ENCODE results near the gene VPREB3. TPM values are rescaled to one million over a fixed set of nuclear protein-coding genes. Genes with fewer than 3 reads are reported as not detected.

VPREB3 gene
- total and polyA plus RNA-seq, 2 donors (not counting 1 experiment from before 2014, with no cell fraction given): 92.7 to 461 TPM

DNA sequence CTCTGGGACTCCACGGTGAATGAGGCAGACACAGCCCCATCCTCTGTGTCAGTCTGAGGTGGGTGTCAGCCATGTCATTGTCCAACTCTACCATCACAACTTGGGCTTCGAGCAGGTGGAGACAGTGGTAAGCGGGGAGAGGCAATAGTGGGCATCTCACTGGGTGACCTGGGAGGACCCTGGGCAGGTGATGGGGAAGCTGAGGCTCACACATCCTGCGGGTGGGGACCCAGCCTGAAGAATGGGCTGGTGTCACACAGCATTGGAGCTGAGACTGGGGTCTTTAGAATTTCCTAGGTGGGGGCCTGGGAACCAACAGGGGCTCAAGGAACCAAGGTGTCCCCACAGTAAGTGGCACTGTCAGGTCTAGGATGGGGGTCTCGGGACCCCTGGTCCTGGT is 25.5 kb upstream of the VPREB3 start:
- 91% methylated on average over 4 of the region's 5 CpGs for WGBS (ENCODE audit: insufficient coverage)
- no peak overlapping the region for H2AFZ ChIP-seq (ENCODE audit: insufficient read depth, low read depth, low read length, poor library complexity, severe bottlenecking)
- peaks cover 11% of the 10 kb centered on the region in 2 donors for H3K4me1 ChIP-seq (ENCODE audit: control insufficient read depth in 2 of 2, insufficient read depth in 2 of 2, low read length in 2 of 2)
- H3K9ac ChIP-seq (ENCODE audit: low read length): no peak overlapping the region
- no peak overlapping the region for H3K4me3 ChIP-seq (ENCODE audit: control extremely low read depth in 1 of 5, extremely low read depth in 1 of 5, insufficient read depth in 1 of 5, low read depth in 2 of 5, low read length in 4 of 5)
- no peaks in the 10 kb centered on the region for H3K79me2 ChIP-seq (ENCODE audit: control insufficient read depth, insufficient read depth, low read length)
- H3K9me3 ChIP-seq (ENCODE audit: control extremely low read depth in 1 of 3, control insufficient read depth in 2 of 3, insufficient read depth in 1 of 3, low read length in 2 of 3): no peaks in the 10 kb centered on the region
- Mint-ChIP-seq H3K27ac (no peak overlapping the region), H3K4me3 (no peak overlapping the region), H3K4me1 (peaks cover 8% of the 10 kb centered on the region), H3K9me3 (ENCODE audit: insufficient read depth) (no peaks in the 10 kb centered on the region), H3K27me3 (no peaks in the 10 kb centered on the region)
- no peak for ATAC-seq (ENCODE audit: low read depth)
- H4K20me1 ChIP-seq (ENCODE audit: control insufficient read depth, insufficient read depth, low read length, poor library complexity, severe bottlenecking): no peaks in the 10 kb centered on the region
- TF ChIP-seq, protein P1, sequence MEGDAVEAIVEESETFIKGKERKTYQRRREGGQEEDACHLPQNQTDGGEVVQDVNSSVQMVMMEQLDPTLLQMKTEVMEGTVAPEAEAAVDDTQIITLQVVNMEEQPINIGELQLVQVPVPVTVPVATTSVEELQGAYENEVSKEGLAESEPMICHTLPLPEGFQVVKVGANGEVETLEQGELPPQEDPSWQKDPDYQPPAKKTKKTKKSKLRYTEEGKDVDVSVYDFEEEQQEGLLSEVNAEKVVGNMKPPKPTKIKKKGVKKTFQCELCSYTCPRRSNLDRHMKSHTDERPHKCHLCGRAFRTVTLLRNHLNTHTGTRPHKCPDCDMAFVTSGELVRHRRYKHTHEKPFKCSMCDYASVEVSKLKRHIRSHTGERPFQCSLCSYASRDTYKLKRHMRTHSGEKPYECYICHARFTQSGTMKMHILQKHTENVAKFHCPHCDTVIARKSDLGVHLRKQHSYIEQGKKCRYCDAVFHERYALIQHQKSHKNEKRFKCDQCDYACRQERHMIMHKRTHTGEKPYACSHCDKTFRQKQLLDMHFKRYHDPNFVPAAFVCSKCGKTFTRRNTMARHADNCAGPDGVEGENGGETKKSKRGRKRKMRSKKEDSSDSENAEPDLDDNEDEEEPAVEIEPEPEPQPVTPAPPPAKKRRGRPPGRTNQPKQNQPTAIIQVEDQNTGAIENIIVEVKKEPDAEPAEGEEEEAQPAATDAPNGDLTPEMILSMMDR (IDR thresholded peaks at IDR 0.05): no peak
- no peak for TF ChIP-seq EZH2 (IDR thresholded peaks at IDR 0.05; ENCODE audit: borderline replicate concordance, insufficient read depth, low read depth, low read length, poor library complexity, severe bottlenecking)
- no peak overlapping the region for H3K27ac ChIP-seq (ENCODE audit: low read length in 2 of 2)
- peaks cover 0 to 10% of the 10 kb centered on the region in 2 experiments for H3K36me3 ChIP-seq (replicated peaks in 1 of 2; ENCODE audit: control extremely low read depth in 1 of 2, control insufficient read depth in 1 of 2, extremely low read depth in 1 of 2, insufficient read depth in 2 of 2, low read length in 1 of 2)
- CTCF ChIA-PET: no interaction called here
- POLR2A ChIA-PET: no interaction called here
- no peaks in the 10 kb centered on the region for H3K27me3 ChIP-seq (replicated peaks in 1 of 4; ENCODE audit: control extremely low read depth in 1 of 4, control insufficient read depth in 3 of 4, insufficient read depth in 4 of 4, low read length in 3 of 4)
- no peak for DNase-seq
- H3K4me2 ChIP-seq (replicated peaks; ENCODE audit: low read depth, low read length, poor library complexity, severe bottlenecking): no peak overlapping the region
- intact Hi-C loops (cut with micrococcal nuclease): loop anchor here (10.0 kb wide), 1 partner anchor 235 kb away; the partner anchor contains the start of gene CABIN1

DNA sequence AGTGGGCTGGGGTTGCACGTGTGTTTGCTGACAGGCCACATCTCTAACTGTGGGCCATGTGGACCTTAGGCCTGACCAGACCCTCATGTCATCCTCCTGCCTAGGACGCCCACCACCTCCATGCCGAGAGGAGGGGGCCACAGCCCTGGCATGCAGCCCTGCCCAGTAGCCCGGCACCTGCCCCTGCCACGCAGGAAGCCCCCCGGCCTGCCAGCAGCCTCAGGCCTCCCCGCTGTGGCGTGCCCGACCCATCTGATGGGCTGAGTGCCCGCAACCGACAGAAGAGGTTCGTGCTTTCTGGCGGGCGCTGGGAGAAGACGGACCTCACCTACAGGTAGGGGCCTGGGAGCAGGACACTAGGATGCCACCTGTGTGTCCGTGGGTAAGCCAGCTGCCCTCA is 24.9 kb upstream of the VPREB3 start:
- no peaks in the 10 kb centered on the region for H3K79me2 ChIP-seq (ENCODE audit: control insufficient read depth, insufficient read depth, low read length)
- no peak overlapping the region for H2AFZ ChIP-seq (ENCODE audit: insufficient read depth, low read depth, low read length, poor library complexity, severe bottlenecking)
- 96% methylated on average over 16 of the region's 16 CpGs for WGBS (ENCODE audit: insufficient coverage)
- peaks cover 6% of the 10 kb centered on the region for H3K4me1 Mint-ChIP-seq
- H4K20me1 ChIP-seq (ENCODE audit: control insufficient read depth, insufficient read depth, low read length, poor library complexity, severe bottlenecking): no peaks in the 10 kb centered on the region
- H3K27me3 Mint-ChIP-seq: no peaks in the 10 kb centered on the region
- DNase-seq: no peak
- no peak overlapping the region for H3K4me3 Mint-ChIP-seq
- TF ChIP-seq, protein P1 (IDR thresholded peaks at IDR 0.05): no peak
- no peak for TF ChIP-seq EZH2 (IDR thresholded peaks at IDR 0.05; ENCODE audit: borderline replicate concordance, insufficient read depth, low read depth, low read length, poor library complexity, severe bottlenecking)
- intact Hi-C loops (cut with micrococcal nuclease): no loop called here
- no peak overlapping the region for H3K27ac ChIP-seq (ENCODE audit: low read length in 2 of 2)
- H3K27ac Mint-ChIP-seq: no peak overlapping the region
- H3K36me3 ChIP-seq (replicated peaks in 1 of 2; ENCODE audit: control extremely low read depth in 1 of 2, control insufficient read depth in 1 of 2, extremely low read depth in 1 of 2, insufficient read depth in 2 of 2, low read length in 1 of 2): peaks cover 0 to 10% of the 10 kb centered on the region in 2 experiments
- H3K9me3 Mint-ChIP-seq (ENCODE audit: insufficient read depth): no peaks in the 10 kb centered on the region
- no peak for ATAC-seq (ENCODE audit: low read depth)
- CTCF ChIA-PET: interaction anchor here (1.1 kb wide), 1 partner anchor 69 kb away, joined by 4 read pairs; no protein-coding TSS in a partner anchor
- no peaks in the 10 kb centered on the region for H3K9me3 ChIP-seq (ENCODE audit: control extremely low read depth in 1 of 3, control insufficient read depth in 2 of 3, insufficient read depth in 1 of 3, low read length in 2 of 3)
- no peak overlapping the region for H3K4me2 ChIP-seq (replicated peaks; ENCODE audit: low read depth, low read length, poor library complexity, severe bottlenecking)
- no peaks in the 10 kb centered on the region for H3K27me3 ChIP-seq (replicated peaks in 1 of 4; ENCODE audit: control extremely low read depth in 1 of 4, control insufficient read depth in 3 of 4, insufficient read depth in 4 of 4, low read length in 3 of 4)
- no peak overlapping the region for H3K4me3 ChIP-seq (ENCODE audit: control extremely low read depth in 1 of 5, extremely low read depth in 1 of 5, insufficient read depth in 1 of 5, low read depth in 2 of 5, low read length in 4 of 5)
- no peak overlapping the region for H3K9ac ChIP-seq (ENCODE audit: low read length)
- POLR2A ChIA-PET: interaction anchor here (0.5 kb wide), 1 partner anchor 20 kb away, joined by 5 read pairs; no protein-coding TSS in a partner anchor
- H3K4me1 ChIP-seq (ENCODE audit: control insufficient read depth in 2 of 2, insufficient read depth in 2 of 2, low read length in 2 of 2): peaks cover 6 to 7% of the 10 kb centered on the region in 2 donors

Data from B cell (primary cell).